K562 (cell line): Measurements from ENCODE around the gene TOX2. TPM values are rescaled to one million over a fixed set of nuclear protein-coding genes. Genes with fewer than 3 reads are reported as not detected.

Experiments
- ATAC-seq: fragments of 200-7000 bp; cut with Tn5 transposase; 3 replicates; pipeline ENCODE4 v1.9.1; 2020; ENCODE audit warnings: moderate library complexity
- BruUV-seq: library from RNA; stranded (reverse); fragments of 400-500 nt; replicated peaks from 2 replicates; lab custom pipeline; 2021; lab: Mats Ljungman, UMichigan
- CTCF ChIA-PET: fragments of 300-600 bp; formaldehyde crosslinking; extraction: SDS; loops from one replicate; lab custom pipeline; 2021; ENCODE audit warnings: low intra/inter-chr PET ratio; lab: Yijun Ruan, JAX
- POLR2A ChIA-PET: fragments of 300-600, 350-650 bp; sonication (Branson Sonifier 250); formaldehyde crosslinking; extraction: SDS; loops from one replicate; lab custom pipeline; 2021; ENCODE audit warnings: antibody characterized with exemption, inconsistent platforms; lab: Yijun Ruan, JAX
- DNase-seq, 4 experiments: peaks; one replicate each; pipeline versions ENCODE4 v3.0.0 to v3.0.0-alpha.2; 2011 to 2018; ENCODE audit warnings: low spot score in 3 of 4, mixed read lengths in 3 of 4; ENCODE audit errors: extremely low read depth in 1 of 4
- FAIRE-seq: peaks from 2 replicates; lab custom pipeline; 2011; peaks lifted over from hg19 to GRCh38; lab: Jason Lieb, UNC
- H2AFZ ChIP-seq: 2 replicates; pipeline ENCODE4 v1.6.0; 2011; ENCODE audit warnings: low read depth, low read length, control low read depth, inconsistent platforms
- H3K27ac ChIP-seq: fragments of 200-600 bp; 3 replicates; pipeline ENCODE4 v1.8.0; 2011; ENCODE audit warnings: low read depth, mild to moderate bottlenecking, control low read depth, inconsistent platforms, low read length, moderate library complexity, mixed read lengths; ENCODE audit errors: extremely low read depth
- H3K27me3 ChIP-seq, 2 experiments: fragments of 300-600 bp in 1 of 2; 2 replicates in 1 of 2; 3 replicates in 1 of 2; pipeline versions ENCODE4 v1.6.0 to v1.8.0; 2011; ENCODE audit warnings: inconsistent platforms in 2 of 2, low read length in 2 of 2, mild to moderate bottlenecking in 1 of 2, mixed read lengths in 1 of 2, moderate library complexity in 1 of 2; ENCODE audit not compliant: control insufficient read depth in 2 of 2, insufficient read depth in 2 of 2
- H3K36me3 ChIP-seq: fragments of 300-600 bp; 3 replicates; pipeline ENCODE4 v1.8.0; 2011; ENCODE audit warnings: mild to moderate bottlenecking, low read length, inconsistent platforms; ENCODE audit not compliant: control insufficient read depth, insufficient read depth
- H3K4me1 ChIP-seq, 2 experiments: fragments of 200-600 bp in 1 of 2; replicated peaks in 1 of 2; 2 replicates in 1 of 2; 3 replicates in 1 of 2; pipeline versions ENCODE4 v1.5.1 to v1.8.0; 2011; ENCODE audit warnings: inconsistent platforms in 2 of 2, low read length in 2 of 2, mild to moderate bottlenecking in 1 of 2, mixed read lengths in 1 of 2, moderate library complexity in 1 of 2; ENCODE audit not compliant: control insufficient read depth in 2 of 2, insufficient read depth in 2 of 2
- H3K4me2 ChIP-seq: 2 replicates; pipeline ENCODE4 v1.6.1; 2011; ENCODE audit warnings: low read length, control low read depth, inconsistent platforms, mixed read lengths; ENCODE audit not compliant: insufficient read depth
- H3K4me3 ChIP-seq: fragments of 200-600 bp; sonication (generic), shearing (Covaris generic); 2 replicates; pipeline ENCODE4 v1.5.1; 2016; ENCODE audit warnings: control low read depth, inconsistent platforms
- H3K79me2 ChIP-seq: fragments of 200-600 bp; 3 replicates; pipeline ENCODE4 v1.8.0; 2011; ENCODE audit warnings: low read length, inconsistent platforms; ENCODE audit not compliant: control insufficient read depth, insufficient read depth
- H3K9ac ChIP-seq, 2 experiments: 2 replicates each; pipeline versions ENCODE4 v1.6.0 to v1.6.1; 2011; ENCODE audit warnings: low read depth in 2 of 2, low read length in 2 of 2, control low read depth in 1 of 2, inconsistent platforms in 1 of 2, mild to moderate bottlenecking in 1 of 2, mixed read lengths in 1 of 2; ENCODE audit not compliant: insufficient read depth in 1 of 2
- H3K9me1 ChIP-seq: one replicate; pipeline ENCODE4 v1.6.0; 2011; ENCODE audit warnings: inconsistent platforms, mild to moderate bottlenecking, low read length, moderate library complexity; ENCODE audit not compliant: control insufficient read depth, insufficient read depth
- H3K9me3 ChIP-seq: replicated peaks from 2 replicates; pipeline ENCODE4 v1.5.1; 2011; ENCODE audit warnings: low read depth, low read length, inconsistent platforms; ENCODE audit not compliant: control insufficient read depth, insufficient read depth
- H4K20me1 ChIP-seq: replicated peaks from 2 replicates; pipeline ENCODE4 v1.6.1; 2011; ENCODE audit warnings: low read length, inconsistent platforms, mixed read lengths; ENCODE audit not compliant: control insufficient read depth, insufficient read depth
- IRF2 ChIP-seq: sonication (generic); formaldehyde crosslinking; IDR thresholded peaks from 2 replicates; pipeline ENCODE4 v1.8.1; 2022; ENCODE audit warnings: mild to moderate bottlenecking, missing genetic modification reagents
- MAX ChIP-seq: sonication (generic); formaldehyde crosslinking; IDR thresholded peaks from 2 replicates; pipeline ENCODE4 v1.9.0; 2022; ENCODE audit warnings: mild to moderate bottlenecking, missing genetic modification reagents
- POLR2B ChIP-seq: fragments of 450-650 bp; IDR thresholded peaks from 2 replicates; pipeline ENCODE4 v1.6.1; 2018; ENCODE audit warnings: low read depth; ENCODE audit not compliant: partially characterized antibody
- TAF7 ChIP-seq: fragments of 450-650 bp; IDR thresholded peaks from 2 replicates; pipeline ENCODE4 v1.6.1; 2016; ENCODE audit warnings: missing genetic modification characterization, missing compliant biosample characterization
- ZNF282 ChIP-seq: sonication (generic); formaldehyde crosslinking; IDR thresholded peaks from 2 replicates; pipeline ENCODE4 v1.8.1; 2023; ENCODE audit warnings: missing genetic modification reagents
- ZNF57 ChIP-seq: fragments of 450-650 bp; formaldehyde crosslinking; IDR thresholded peaks from 2 replicates; pipeline ENCODE4 v1.4.0; 2020; ENCODE audit warnings: mild to moderate bottlenecking, moderate library complexity
- WGBS: fragments of 100-300 bp; shearing (Covaris generic); methylation state at CpG from one replicate; pipeline ENCODE4 v1.1.6; 2016; ENCODE audit warnings: low coverage, mixed read lengths; ENCODE audit not compliant: insufficient coverage; ENCODE audit errors: missing lambda C conversion rate; 5-methylcytosine and 5-hydroxymethylcytosine counted together
- in situ Hi-C: fragments of 300-500 bp; cut with MboI; formaldehyde crosslinking; loops from 4 replicates; pipeline ENCODE4 v1.15.0; 2018; ENCODE audit warnings: inconsistent platforms, mixed read lengths
- intact Hi-C: fragments of 100-400 bp; cut with micrococcal nuclease; formaldehyde crosslinking; loops from 2 replicates; pipeline ENCODE4 v1.14.2; 2022
- polyA plus RNA-seq, 8 experiments: library from polyadenylated mRNA; depleted of rRNA in 4 of 8; stranded (reverse) in 5 of 8; unstranded in 3 of 8; fragments of >200 nt; fragmentation: Nextera tagmentation in 2 of 8; fragmentation: Illumina TruSeq in 1 of 8; extraction: Ambion mirVana in 2 of 8; extraction: Trizol in 1 of 8; gene quantifications; 2 replicates each; pipeline versions ENCODE4 v1.2.1 to v1.2.3, GENCODE V29; 2011 to 2014; ENCODE audit warnings: inconsistent platforms in 1 of 8, missing spikeins in 1 of 8
- total RNA-seq, 7 experiments: library from RNA; depleted of rRNA in 6 of 7; stranded (reverse); fragments of >200 nt in 6 of 7; fragmentation: Illumina TruSeq in 2 of 7; extraction: Trizol in 2 of 7; gene quantifications; 2 replicates each; pipeline versions ENCODE4 v1.2.1 to v1.2.3, GENCODE V29; 2011 to 2021; ENCODE audit warnings: low replicate concordance in 1 of 7
- TF ChIP-seq, protein P1 (sequence below): fragments of 450-650 bp; IDR thresholded peaks from 2 replicates; pipeline ENCODE4 v1.6.1; 2014; ENCODE audit warnings: low read depth, mild to moderate bottlenecking, moderate library complexity, borderline replicate concordance

TOX2 gene
- total and polyA plus RNA-seq, 9 of the 15 experiments (the other 6 are each of a cell fraction or from before 2014, with no cell fraction given), result not detected

GRCh38 chr20:44031781-44032582 lies 117.3 kb downstream of the TOX2 start:
- no peak for ATAC-seq
- no peak for TF ChIP-seq MAX (CRISPR knock-in tag)
- TF ChIP-seq TAF7, result no peak
- TF ChIP-seq ZNF57 (CRISPR knock-in tag), result no peak
- TF ChIP-seq, protein P1, sequence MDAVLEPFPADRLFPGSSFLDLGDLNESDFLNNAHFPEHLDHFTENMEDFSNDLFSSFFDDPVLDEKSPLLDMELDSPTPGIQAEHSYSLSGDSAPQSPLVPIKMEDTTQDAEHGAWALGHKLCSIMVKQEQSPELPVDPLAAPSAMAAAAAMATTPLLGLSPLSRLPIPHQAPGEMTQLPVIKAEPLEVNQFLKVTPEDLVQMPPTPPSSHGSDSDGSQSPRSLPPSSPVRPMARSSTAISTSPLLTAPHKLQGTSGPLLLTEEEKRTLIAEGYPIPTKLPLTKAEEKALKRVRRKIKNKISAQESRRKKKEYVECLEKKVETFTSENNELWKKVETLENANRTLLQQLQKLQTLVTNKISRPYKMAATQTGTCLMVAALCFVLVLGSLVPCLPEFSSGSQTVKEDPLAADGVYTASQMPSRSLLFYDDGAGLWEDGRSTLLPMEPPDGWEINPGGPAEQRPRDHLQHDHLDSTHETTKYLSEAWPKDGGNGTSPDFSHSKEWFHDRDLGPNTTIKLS, result no peak
- no peak for TF ChIP-seq POLR2B
- no peak for TF ChIP-seq ZNF282
- no peak for TF ChIP-seq IRF2
- Histone ChIP-seq H2AFZ (no peak overlapping the region), H3K9me1 (no peaks in the 10 kb centered on the region), H3K9me3 (no peaks in the 10 kb centered on the region), H3K27ac (no peak overlapping the region), H3K79me2 (no peaks in the 10 kb centered on the region), H4K20me1 (no peaks in the 10 kb centered on the region), H3K9ac (no peak overlapping the region), H3K27me3 (peaks cover 8 to 37% of the 10 kb centered on the region in 2 experiments; a peak in 4 of 5 replicates), H3K36me3 (no peaks in the 10 kb centered on the region), H3K4me2 (no peak overlapping the region), H3K4me1 (no peaks in the 10 kb centered on the region), H3K4me3 (no peak overlapping the region)
- DNase-seq, result no peak
- ChIA-PET POLR2A (no interaction called here), CTCF (no interaction called here)
- 7% methylated on average over 12 of the region's 12 CpGs for WGBS
- FAIRE-seq, result no peak
- intact Hi-C loops, result no loop called here
- in situ Hi-C loops, result no loop called here
- BruUV-seq, result no TSS peak
